AG08396 (cell line): ENCODE results near the gene NOTCH3.
A peak's percentile ranks its signal among the peaks of the same experiment; 100 is the strongest.

ENCODE experiments used
- DNase-seq: peaks from one replicate; pipeline ENCODE4 v3.0.0; 2012; ENCODE audit warnings: low spot score, mixed read lengths

The NOTCH3 gene

DNA sequence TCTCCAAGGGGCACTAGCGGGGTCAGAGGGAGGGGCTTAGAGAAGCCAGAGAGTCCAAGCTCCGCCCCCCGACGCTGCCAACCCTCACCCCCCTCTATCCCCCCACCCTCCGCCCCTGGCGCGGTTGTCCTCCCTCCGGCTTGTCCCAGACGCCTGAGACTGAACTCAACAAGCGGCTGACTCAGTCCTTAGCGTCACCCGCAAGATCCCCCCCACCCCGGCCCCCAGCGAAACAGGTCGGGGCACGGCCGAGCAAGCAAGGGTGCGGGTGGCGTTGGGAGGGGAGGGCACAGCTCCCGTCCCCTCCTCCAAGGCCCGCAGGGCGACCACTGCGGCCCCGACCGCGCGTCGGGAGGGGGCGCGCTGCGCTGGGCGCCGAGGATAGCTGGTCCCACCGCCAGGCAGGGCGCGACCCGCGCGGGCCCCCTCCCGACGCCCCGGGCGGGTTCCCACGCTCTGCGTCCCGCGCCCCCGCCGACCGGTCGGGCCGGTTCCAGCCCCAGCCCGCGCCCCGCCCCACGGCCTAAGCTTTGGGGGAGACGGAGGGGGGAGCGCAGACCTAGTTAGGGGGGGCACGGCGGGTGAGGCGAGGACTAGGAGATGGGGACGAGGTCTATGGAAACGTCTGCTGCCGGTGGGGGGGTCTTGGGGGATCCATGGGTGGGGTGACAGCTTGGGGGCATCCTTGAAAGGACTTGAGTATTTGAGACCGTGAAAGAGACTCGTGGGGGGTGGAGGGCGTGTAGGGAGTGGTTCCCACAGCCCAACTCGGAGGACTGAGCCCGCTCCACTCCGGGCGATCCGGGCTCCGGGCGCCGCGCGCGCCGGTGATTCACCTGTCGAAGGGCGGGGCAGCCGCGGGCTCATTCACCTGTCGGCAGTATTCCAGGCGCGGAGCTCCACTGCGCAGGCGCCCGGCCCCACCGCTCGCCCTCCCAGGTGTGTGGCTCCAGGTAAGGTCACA lies 5.1 kb downstream of the NOTCH3 start:
- peak; percentile 91 for DNase-seq

DNA sequence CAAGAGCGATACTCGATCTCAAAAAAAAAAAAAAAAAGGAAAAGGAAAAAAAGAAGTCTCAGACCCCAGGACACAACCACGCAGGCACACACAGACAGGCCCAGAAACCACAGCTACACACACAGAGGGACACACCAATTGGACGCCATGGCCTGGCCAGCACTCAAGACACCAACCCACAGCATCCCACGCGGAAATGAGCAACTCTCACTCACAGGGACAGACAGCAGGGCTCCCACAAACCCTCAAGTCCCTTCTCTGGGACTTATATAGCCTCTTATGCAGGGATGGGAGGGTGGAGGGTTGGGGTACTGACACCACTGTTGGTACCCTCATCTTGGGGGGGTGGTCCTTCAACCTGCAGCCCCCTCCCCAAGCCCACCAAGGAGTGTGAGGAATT lies 5.9 kb downstream of the NOTCH3 start:
- peak; percentile 75 for DNase-seq

DNA sequence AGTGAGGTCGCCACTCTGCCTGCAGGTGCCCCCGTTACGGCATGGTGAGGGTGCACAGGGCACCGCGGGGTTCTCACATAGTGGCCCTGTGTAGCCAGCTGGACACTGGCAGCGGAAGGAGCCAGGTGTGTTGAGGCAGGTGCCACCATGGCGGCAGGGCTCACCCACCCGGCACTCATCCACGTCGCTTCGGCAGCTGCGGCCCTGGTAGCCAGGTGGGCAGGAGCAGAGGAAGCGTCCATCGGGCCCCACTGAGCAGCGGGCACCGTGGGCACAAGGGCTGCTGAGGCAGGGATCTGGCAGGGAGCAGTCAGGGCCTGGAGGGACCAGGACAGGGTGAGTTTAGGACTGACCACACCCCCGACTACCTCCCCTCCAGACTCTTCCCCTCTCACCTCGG lies 8.8 kb downstream of the NOTCH3 start:
- DNase-seq = no peak

DNA sequence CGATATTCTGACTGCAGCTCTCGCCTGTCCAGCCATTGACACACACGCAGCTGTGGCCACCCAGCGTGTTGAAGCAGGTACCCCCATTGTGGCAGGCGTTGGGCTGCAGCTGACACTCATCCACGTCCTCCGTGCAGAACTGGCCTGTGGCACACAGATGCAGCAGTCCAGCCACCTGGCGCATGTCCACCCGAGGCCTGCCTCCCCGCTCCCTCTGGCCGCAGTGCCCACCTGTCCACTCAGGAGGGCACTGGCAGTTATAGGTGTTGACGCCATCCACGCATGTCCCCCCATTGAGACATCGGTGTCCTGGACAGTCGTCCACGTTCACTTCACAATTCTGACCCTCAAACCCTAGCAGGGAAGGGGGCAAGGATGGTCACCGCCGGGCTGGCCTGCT lies 9.3 kb downstream of the NOTCH3 start:
- no peak for DNase-seq

DNA sequence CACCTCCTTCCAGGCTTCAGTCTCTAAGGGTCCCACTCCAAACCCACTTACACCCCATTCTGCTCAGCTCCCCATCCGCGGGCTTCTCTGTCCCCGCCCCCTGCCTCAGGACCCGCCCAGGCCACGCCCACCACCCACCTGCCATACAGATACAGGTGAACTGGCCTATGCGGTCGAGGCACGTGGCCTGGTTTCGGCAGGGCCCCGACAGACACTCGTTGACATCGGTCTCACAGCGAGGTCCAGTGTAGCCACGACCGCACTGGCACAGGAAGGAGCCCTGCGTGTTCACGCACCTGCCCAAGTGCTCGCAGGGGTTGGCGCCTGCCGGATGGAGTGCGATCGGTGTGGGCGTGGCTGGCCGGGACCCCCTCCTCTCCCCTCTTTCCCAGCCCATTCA lies 11.9 kb downstream of the NOTCH3 start:
- no peak for DNase-seq

DNA sequence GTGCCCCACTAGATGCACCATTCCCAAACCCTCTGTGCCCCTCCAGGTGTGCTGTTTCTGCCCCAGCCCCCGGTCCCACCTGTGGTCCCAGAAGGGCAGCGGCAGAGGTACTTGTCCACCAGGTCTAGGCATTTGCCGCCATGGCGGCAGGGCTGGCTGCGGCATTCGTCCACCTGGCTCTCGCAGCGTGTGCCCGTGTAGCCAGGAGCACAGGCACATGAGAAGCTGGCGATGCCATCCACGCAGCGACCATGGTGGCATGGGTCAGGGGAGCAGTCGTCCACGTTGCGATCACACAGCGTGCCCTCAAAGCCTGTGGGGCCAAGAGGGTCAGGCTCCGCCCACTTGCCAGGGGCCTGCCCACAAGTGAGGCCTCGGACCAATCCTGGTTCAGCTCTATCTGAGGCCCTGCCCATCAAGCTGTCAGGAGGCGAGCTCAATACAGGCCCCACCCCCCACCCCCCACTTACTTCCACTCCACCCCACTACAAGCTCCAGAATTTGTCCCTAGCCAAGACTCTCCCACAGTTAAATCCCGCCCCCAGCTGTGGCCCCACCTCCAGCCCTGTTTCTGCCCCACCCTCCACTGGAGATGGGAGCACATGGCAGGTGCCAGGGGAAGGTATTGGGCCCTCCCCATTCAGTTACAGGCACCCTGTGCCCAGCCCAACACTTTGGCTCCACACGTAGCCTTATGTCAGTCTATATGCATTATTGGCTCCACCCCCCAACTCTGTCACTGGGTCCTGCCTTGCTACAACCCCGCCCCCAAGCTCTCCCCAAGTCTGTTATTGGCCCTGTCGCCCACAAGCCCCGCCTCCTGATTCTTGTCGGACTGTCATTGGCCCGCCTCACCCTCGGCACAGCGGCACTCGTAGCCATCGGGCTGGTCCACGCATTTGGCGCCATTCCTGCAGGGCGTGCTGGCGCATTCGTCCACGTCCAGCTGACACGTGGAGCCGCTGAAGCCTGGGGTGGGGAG lies 13.5 kb downstream of the NOTCH3 start:
- peak; percentile 51 for DNase-seq

DNA sequence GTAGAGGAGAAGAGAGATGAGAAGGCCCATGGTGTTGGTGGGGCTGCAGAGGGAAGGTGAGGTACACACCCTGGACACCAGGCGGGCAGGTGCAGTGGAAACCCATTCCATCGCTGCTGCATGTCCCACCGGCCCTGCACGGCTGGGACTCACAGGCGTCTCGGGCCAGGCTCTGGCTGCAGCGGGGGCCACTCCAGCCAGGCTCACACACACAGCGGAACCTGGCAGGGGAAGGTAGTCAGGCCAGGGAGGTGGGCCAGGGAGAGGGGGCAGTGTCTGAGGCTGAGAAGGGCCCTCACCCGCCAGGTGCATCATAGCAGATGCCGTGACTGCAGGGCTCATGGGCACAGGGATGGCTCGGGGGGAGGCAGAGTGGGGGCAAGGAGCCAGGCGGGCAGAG lies 15.6 kb downstream of the NOTCH3 start:
- no peak for DNase-seq

DNA sequence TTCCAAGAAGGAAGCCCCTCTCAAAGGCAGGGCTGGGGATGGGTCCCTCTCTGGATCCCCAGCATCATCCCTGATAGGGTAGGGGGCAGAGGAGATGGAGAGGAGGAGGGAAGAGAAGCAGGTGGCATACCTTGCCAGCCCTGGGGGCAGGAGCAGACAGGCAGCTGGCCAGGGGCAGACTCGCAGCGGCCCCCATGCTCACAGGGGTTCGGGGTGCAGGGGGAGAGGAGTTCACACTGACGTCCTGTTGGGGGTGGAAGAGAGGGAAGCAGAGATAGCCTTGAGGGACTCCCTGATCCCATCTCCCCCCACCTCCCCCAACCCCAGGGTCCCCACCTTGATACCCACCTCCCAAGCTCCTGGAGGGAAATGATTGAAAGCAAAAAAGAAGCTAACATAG lies 16.0 kb downstream of the NOTCH3 start:
- no peak for DNase-seq

DNA sequence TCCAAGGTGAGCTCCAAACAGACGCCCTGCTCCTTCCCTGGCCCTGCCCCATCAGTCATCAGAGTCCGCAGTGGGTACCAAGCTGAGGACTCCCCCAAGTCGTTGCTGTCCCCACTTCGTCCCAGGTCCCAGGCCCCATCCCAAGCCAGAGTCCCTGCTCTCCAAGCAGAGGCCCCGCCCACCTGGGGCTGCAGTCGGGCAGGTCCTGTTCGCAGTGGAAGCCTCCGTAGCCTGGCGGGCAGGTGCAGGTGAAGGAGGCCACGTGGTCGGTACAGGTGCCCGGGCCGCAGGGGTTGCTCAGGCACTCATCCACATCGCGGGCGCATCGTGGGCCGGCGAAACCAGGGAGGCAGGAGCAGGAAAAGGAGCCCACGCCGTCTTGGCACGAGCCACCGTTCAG lies 19.4 kb downstream of the NOTCH3 start:
- DNase-seq = no peak

DNA sequence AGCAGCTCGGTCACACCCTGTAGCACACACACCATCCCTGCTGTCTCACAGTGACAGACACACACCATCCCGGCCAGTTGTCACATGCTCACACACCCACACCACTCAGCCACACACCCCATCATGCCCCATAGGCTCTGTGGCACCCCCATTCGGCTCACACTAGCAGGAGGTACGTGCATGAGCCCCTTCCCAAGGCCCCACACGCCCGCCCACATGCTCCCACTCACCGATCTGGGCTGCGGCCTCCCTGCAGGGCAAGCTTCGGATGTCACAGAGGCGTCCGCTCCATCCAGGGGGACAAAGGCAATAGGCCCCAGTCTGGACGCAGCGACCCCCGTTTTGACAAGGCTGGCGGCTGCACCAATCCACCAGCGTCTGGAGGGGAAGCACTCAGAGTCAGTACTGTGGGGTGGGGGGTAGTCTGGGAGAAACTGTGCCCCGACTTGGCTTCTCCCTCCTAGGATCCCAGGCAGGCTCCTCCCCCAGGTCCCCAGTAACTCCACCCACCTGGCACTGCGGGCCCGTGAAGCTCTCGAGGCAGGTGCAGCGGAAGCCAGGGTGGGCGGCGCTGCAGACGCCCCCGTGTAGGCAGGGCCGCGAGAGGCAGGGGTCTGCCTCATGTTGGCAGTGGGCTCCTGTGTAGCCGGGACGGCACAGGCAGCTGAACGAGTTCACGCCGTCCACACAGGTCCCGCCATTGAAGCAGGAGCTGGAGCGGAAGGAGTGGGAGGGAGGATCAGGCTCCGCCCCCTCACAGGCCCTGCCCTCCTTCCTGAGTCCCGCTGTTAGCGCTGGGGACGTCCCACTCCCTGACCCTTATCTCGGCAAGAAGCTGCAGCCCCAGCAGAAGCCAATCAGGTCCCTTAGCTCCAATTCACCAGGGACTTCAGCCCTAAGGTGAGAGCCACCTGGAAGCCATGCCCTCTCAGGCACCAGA lies 20.1 kb downstream of the NOTCH3 start:
- no peak for DNase-seq

DNA sequence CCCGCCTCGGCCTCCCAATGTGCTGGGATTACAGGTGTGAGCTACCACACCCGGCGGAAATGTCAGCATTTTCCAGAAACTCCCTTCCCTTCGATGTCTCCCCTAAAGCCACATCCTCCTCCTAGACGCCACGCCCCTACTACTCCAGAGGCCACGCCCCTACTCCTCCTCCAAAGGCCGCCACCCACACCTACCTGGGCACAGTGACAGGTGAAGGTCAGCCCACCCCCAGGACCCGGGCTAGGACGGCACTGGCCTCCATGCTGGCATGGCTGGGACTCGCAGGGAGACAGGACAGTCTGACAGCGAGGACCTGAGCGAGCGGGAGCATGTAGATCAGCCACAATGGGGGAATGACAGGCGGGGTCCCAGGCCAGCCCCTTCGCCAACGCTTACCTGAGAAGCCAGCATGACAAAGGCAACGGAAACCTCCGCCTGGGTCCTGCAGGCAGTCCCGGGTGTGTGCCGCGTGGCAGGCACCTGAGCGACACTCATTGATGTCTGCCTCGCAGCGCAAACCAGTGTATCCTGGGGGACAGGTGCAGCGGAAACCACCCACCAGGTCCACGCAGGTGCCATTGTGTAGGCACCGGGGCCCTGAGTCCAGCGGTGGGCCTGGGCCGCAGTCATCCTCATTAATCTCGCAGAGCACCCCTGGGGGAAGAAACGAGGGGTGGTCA lies 22.0 kb downstream of the NOTCH3 start:
- DNase-seq = no peak

DNA sequence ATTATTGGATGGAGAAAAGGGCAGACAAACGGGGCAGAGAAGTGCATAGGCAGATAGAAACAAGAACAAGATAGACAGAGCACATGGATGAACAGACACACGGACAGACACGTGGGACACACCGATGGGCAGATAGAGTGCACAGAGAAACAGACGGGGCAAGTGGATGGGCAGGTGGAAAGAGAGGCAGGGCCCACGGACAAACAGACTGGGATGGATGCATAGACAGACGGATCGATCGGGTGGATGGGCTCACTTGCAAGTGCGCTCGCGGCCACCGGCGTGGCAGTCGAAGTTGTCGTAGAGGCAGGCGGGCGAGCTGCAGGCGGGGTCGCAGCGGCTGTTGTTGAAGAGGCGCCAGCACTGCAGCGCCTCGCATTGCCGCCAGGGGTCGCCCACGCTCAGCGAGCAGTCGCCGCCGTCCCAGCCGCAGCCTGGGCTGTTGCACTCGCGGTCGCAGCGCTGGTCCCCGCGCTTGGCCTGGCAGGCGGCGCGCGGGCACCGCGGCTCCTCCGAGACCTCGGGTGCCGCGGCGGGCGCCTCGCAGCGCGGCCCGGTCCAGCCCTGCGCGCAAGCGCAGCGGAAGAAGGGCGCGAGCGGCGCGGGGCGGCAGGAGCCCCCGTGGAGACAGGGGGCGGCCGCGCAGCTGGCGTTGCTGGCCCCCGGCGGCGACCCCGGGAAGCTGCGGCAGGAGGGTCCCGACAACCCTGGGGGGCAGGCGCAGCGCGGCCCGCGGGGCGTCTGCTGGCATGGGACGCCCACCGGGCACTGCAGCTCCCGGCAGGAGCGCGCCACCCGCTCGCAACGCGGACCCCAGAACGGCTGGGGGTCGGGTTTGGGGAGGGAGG lies 23.3 kb downstream of the NOTCH3 start:
- DNase-seq = peak; percentile 92

DNA sequence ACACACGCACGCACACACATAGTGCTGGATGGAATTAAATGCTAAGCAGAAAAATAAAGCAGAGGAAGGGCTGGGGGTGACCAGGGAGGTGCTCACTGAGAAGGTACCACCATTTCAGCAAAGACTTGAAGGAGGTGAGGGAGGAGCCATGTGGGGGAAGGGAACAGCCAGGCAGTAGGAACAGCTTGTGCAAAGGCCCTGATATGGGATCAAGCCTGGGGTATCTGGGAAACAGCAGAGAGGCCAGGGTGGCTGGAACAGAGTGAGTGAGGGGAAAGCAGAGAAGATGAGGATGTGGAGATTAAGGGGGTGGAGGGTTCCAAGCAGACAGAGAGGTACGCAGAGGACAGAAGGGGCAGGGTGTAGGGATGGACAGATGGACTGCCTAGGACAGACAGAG lies 25.2 kb downstream of the NOTCH3 start:
- DNase-seq = no peak

DNA sequence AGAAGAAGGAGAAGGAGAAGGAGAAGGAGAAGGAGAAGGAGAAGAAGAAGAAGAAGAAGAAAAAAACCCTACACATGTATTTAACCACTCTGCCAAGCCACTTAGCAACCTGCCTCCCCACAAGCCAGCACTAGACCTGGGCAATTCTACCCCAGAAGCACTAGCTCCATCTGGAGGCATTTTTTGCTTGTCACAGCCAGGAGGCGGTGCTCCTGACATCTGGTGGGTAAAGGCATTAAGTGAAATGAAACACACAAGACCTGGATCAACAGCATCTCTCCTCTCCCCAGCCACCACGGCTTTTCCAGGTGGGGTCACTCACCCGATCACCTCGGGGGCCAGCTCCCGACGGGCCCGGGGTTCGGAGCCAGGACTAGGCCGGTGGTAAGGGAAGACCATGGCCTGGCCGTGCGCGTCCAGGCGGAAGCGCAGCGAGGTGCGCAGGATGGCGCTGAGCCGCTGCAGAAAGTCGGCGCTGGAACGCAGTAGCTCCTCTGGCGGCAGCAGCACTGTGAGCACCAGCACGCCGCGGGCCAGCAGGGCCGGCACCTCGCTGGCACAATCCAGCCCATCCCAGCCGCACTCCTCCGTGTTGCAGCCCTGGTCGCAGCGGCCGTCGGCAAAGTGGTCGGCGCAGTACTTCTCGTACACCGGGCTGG lies 26.9 kb downstream of the NOTCH3 start:
- no peak for DNase-seq

DNA sequence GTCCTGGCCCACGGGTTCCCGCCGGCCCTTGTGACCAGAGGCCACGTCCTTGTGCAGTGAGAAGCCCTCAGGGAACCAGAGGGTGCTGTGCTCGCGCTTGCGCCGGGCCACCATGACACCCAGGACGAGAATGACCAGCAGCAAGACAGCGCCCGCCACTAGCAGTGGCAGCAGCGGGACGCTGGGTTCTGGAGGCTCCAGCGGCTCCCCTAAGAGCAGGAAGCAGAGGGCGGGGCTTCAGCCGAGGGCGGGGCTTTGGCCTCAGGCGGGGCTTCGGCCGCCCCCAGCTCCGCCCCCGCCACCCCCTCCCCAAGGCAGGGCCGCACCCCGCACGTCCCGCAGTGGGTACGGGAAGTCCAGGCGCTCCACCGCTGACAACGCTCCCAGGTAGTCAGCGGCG lies 30.4 kb downstream of the NOTCH3 start:
- no peak for DNase-seq

DNA sequence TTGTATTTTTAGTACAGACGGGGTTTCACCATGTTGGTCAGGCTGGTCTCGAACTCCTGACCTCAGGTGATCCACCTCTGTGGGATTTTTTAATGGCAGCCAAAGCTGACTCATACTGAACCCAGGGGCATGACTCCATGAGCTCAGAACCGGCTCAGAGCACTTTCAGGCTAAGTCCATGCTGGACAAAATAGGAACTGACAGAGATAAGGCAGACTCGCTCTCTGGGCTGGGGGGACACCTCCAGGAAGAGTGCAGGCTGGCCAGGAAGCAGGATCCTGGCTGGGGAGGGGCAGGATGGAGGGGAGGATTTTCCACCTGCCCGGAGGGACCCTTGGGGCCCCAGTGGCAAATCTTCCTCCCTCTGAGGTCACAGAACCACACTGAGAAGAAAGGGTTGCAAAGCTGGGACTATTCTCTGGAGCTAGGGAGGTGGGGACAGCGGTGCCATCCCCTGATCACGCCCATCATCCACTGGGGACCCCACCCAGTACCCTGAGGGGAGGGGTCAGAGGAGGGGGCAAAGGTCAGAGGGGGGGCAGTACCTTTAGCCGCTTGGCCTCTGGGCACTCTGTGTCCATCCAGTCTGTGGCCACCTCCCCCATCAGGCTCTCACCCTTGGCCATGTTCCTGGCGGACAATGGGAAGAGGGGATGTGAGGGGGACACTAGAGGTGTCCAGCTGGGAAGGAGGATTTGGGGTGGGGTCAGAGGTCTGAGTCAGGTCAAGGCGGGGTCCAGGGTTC lies 31.1 kb downstream of the NOTCH3 start:
- no peak for DNase-seq

DNA sequence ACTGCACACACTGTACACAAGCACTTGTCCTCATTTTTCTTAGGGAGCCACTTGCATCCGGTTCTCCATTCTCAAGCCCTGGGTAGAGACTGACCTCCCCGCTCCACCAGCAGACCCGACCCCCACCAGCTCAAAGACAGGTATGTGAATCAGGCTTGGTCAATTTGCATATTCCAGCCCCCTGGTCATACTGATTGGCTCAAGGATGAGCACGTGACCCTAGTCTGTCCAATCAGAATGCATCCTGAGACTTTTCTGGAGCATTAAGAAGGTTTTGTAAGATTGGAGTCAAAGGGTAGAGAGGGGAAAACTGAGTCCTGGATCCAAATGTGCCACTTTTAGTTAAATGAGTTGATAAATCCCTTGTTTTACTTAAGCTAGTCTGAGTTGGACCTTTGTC lies 34.1 kb downstream of the NOTCH3 start:
- DNase-seq = no peak

DNA sequence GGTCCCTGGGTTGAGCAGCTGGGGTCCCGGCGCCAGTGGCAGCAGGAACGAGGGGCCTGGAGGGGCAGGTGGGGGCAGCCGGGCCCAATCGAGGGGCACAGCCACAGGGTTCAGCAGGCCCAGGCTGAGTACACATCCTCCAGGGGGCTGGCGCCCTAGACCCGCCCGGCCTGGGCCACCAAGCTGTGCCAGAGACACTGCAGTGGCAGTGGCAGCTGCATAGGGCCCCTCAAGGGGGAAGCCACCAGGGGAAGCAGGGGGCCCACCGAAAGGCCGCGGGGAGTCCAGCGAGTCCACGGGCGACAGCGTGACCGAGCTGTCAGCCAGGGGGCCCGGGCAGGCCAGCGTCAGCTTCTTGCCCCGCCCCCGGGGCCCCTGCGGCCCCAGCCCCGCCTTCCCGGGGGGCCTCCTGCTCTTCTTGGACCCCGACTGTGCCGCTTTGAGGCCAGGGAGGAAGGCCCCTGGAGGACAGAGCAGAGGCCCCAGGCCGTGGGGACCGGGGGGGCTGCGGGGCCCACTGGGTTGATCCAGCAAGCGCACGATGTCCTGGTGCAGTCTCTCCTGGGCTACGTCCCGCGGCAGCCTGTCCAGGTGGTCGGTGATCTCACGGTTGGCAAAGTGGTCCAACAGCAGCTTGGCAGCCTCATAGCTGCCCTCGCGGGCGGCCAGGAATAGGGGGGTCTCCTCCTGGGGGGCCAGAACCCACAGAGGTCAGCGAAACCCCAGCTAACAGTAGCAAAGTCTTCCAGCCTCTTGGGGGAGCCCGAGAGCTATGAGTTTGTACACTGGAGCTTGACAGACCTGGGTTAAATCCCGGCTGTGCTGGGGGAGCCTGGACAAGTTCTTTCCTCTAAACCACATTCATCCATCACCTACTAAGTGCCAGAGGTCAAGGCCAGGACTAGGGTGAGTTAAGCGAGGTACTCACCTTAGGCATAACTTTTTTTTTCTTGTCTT lies 39.5 kb downstream of the NOTCH3 start:
- DNase-seq = peak; percentile 64
